Measurements from ENCODE around the gene WDR74. TPM values are rescaled to one million over a fixed set of nuclear protein-coding genes. Genes with fewer than 3 reads are reported as not detected.
A peak's percentile ranks its signal among the peaks of the same experiment; 100 is the strongest.

The WDR74 gene
- total RNA-seq, 1 experiment from 2014 or later, result 115 TPM

GRCh38 chr11:62858201-62858600 lies 18.8 kb upstream of the WDR74 start:
- Mint-ChIP-seq H3K36me3 (ENCODE audit: insufficient read depth, unreplicated experiment) (peaks cover 37% of the 10 kb centered on the region), H3K4me3 (ENCODE audit: unreplicated experiment) (peak overlapping the region; percentile 94), H3K9me3 (ENCODE audit: unreplicated experiment) (no peaks in the 10 kb centered on the region), H3K4me1 (ENCODE audit: insufficient read depth, unreplicated experiment) (peaks cover 30% of the 10 kb centered on the region), H3K27me3 (ENCODE audit: insufficient read depth, unreplicated experiment) (no peaks in the 10 kb centered on the region), H3K27ac (ENCODE audit: low read depth, unreplicated experiment) (peak overlapping the region; percentile 64)
- TF ChIP-seq, protein P1, sequence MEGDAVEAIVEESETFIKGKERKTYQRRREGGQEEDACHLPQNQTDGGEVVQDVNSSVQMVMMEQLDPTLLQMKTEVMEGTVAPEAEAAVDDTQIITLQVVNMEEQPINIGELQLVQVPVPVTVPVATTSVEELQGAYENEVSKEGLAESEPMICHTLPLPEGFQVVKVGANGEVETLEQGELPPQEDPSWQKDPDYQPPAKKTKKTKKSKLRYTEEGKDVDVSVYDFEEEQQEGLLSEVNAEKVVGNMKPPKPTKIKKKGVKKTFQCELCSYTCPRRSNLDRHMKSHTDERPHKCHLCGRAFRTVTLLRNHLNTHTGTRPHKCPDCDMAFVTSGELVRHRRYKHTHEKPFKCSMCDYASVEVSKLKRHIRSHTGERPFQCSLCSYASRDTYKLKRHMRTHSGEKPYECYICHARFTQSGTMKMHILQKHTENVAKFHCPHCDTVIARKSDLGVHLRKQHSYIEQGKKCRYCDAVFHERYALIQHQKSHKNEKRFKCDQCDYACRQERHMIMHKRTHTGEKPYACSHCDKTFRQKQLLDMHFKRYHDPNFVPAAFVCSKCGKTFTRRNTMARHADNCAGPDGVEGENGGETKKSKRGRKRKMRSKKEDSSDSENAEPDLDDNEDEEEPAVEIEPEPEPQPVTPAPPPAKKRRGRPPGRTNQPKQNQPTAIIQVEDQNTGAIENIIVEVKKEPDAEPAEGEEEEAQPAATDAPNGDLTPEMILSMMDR (IDR thresholded peaks at IDR 0.05; ENCODE audit: unreplicated experiment), result no peak
- no TSS peak for BruUV-seq (replicated peaks)
- intact Hi-C loops (cut with micrococcal nuclease), result no loop called here
- CTCF ChIA-PET, result interaction anchor here (0.6 to 1.6 kb wide), 8 partner anchors 15 to 1190 kb away, joined by 3 to 9 read pairs (median 3); partner anchors contain the start of gene TMEM179B
- POLR2A ChIA-PET, result interaction anchor here (0.7 to 9.9 kb wide), 14 partner anchors 15 to 284 kb away, joined by 3 to 344 read pairs (median 10); partner anchors contain the start of genes C11orf98, CSKMT, EEF1G and HNRNPUL2
- DNase-seq (ENCODE audit: unreplicated experiment), result no peak

DNA sequence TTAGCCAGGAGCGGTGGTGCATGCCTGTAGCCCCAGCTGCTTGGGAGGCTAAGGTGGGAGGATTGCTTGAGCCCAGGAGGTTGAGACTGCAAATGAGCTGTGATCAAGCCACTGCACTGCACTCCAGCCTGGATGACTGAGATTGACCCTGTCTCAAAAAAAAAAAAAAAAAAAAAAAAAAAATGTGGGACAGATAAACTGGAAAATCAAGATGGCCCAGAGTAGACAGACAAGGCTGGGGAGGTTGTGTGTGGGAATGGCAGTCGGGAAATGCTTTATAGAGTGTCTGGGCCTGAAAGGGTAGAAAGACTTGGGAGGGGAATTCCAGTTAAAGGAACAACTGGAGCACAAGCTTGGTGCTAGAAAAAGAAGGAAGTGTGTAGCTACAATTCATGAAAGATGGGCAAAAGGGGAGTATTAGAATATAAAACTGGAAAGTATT lies 18.2 kb upstream of the WDR74 start:
- Mint-ChIP-seq H3K27me3 (ENCODE audit: insufficient read depth, unreplicated experiment) (no peaks in the 10 kb centered on the region), H3K36me3 (ENCODE audit: insufficient read depth, unreplicated experiment) (peaks cover 43% of the 10 kb centered on the region), H3K9me3 (ENCODE audit: unreplicated experiment) (no peaks in the 10 kb centered on the region), H3K4me3 (ENCODE audit: unreplicated experiment) (peak overlapping the region; percentile 94), H3K27ac (ENCODE audit: low read depth, unreplicated experiment) (peak overlapping the region; percentile 64), H3K4me1 (ENCODE audit: insufficient read depth, unreplicated experiment) (peaks cover 28% of the 10 kb centered on the region)
- DNase-seq (ENCODE audit: unreplicated experiment), result no peak
- ChIA-PET POLR2A (interaction anchor here (0.6 to 9.9 kb wide), 17 partner anchors 15 to 284 kb away, joined by 3 to 344 read pairs (median 7); partner anchors contain the start of genes C11orf98, CSKMT, EEF1G and HNRNPUL2), CTCF (interaction anchor here (0.6 to 1.6 kb wide), 10 partner anchors 15 to 1189 kb away, joined by 3 to 9 read pairs (median 3); partner anchors contain the start of gene TMEM179B)
- TF ChIP-seq, protein P1 (IDR thresholded peaks at IDR 0.05; ENCODE audit: unreplicated experiment), result no peak
- intact Hi-C loops (cut with micrococcal nuclease), result loop anchor here (2.0 kb wide), 1 partner anchor 23 kb away; the partner anchor contains the start of gene SLC3A2
- BruUV-seq (replicated peaks), result no TSS peak

DNA sequence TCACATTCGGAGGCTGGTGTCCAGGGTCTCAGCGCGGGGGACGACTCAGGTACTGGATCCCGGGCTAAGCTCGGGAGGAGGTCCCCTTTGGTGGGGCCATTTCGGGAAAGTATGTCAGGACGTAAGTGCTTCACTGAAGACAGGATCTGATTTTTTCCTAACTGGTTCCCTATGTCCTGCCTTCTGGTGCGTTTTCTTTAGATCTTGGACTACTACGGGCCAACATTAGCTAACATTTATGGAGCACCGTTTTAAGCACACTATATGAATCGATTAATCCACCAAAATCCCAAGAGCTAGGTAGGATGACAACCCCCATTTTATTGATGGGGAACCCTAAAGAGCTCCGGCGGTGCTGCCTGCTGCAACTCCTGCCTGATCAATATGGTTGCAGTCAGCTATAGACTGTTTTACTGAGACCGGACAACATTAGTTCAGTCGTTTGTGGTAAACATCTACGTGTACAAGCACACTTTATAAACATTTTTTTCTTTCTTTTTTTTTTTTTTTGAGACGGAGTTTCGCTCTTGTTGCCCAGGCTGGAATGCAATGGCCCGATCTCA lies 17.0 kb upstream of the WDR74 start:
- BruUV-seq (replicated peaks), result TSS peak; percentile 92
- H3K9me3 Mint-ChIP-seq (ENCODE audit: unreplicated experiment), result no peaks in the 10 kb centered on the region
- CTCF ChIA-PET, result interaction anchor here (0.7 to 4.2 kb wide), 8 partner anchors 8 to 70 kb away, joined by 3 to 31 read pairs (median 4); partner anchors contain the start of genes SLC3A2 and TMEM179B
- DNase-seq (ENCODE audit: unreplicated experiment), result no peak
- POLR2A ChIA-PET, result interaction anchor here (0.6 to 9.9 kb wide), 43 partner anchors 7 to 1373 kb away, joined by 3 to 344 read pairs (median 8); partner anchors contain the start of genes AHNAK, C11orf98, CSKMT and EEF1G
- intact Hi-C loops (cut with micrococcal nuclease), result loop anchor here (1.0 to 2.0 kb wide), 2 partner anchors 15 to 24 kb away; partner anchors contain the start of gene SLC3A2
- peaks cover 55% of the 10 kb centered on the region for H3K36me3 Mint-ChIP-seq (ENCODE audit: insufficient read depth, unreplicated experiment)
- H3K4me1 Mint-ChIP-seq (ENCODE audit: insufficient read depth, unreplicated experiment), result peaks cover 33% of the 10 kb centered on the region
- H3K4me3 Mint-ChIP-seq (ENCODE audit: unreplicated experiment), result peak overlapping the region; percentile 94
- peak overlapping the region; percentile 64 for H3K27ac Mint-ChIP-seq (ENCODE audit: low read depth, unreplicated experiment)
- no peaks in the 10 kb centered on the region for H3K27me3 Mint-ChIP-seq (ENCODE audit: insufficient read depth, unreplicated experiment)
- TF ChIP-seq, protein P1 (IDR thresholded peaks at IDR 0.05; ENCODE audit: unreplicated experiment), result no peak

Measured in MCF 10A (cell line).